Lower leg skin (tissue), 3 donors: ENCODE measurements around the gene PVALB.

Experiments
- POLR2A ChIP-seq, 2 donors: fragments of 450-650 bp; IDR thresholded peaks; one replicate each; pipeline ENCODE4 v1.6.1; 2016 to 2017; ENCODE audit warnings: antibody characterized with exemption in 2 of 2, mild to moderate bottlenecking in 1 of 2, moderate library complexity in 1 of 2
- TF ChIP-seq, protein P1 (sequence below), 3 donors: fragments of 450-650 bp; IDR thresholded peaks; one replicate each; pipeline ENCODE4 v1.5.1; 2016; ENCODE audit warnings: antibody characterized with exemption in 3 of 3, mild to moderate bottlenecking in 3 of 3, moderate library complexity in 2 of 3

DNA sequence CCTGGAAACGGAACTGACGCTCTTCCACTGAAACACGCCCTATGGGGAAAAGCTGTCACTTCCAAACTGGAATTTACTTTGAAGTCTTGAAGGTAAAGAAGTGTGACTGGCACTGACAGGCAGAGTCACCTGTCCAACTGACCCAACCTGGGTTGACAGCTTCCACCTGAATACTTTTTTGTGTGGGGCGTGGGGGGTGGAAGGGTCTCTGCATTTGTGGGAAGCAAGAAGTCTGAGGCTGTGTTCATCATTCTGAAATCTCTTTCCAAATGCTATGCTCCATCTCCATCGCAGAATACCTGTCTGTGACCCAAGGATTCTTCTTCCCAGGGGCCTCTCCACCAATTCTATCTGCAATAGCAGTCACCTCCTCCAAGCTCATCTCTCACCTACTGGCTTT lies 48.7 kb downstream of the PVALB start:
- TF ChIP-seq POLR2A (IDR thresholded peaks at IDR 0.05), result no peak
- TF ChIP-seq, protein P1, sequence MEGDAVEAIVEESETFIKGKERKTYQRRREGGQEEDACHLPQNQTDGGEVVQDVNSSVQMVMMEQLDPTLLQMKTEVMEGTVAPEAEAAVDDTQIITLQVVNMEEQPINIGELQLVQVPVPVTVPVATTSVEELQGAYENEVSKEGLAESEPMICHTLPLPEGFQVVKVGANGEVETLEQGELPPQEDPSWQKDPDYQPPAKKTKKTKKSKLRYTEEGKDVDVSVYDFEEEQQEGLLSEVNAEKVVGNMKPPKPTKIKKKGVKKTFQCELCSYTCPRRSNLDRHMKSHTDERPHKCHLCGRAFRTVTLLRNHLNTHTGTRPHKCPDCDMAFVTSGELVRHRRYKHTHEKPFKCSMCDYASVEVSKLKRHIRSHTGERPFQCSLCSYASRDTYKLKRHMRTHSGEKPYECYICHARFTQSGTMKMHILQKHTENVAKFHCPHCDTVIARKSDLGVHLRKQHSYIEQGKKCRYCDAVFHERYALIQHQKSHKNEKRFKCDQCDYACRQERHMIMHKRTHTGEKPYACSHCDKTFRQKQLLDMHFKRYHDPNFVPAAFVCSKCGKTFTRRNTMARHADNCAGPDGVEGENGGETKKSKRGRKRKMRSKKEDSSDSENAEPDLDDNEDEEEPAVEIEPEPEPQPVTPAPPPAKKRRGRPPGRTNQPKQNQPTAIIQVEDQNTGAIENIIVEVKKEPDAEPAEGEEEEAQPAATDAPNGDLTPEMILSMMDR (IDR thresholded peaks at IDR 0.05), result no peak
